OCI-LY3 (cell line): ENCODE measurements around the gene PSMC6.
A peak's percentile ranks its signal among the peaks of the same experiment; 100 is the strongest.

Source experiments
- H2AFZ ChIP-seq: fragments of 200-600, 300-600 bp; shearing (Covaris generic); 2 replicates; pipeline ENCODE4 v1.6.0; 2014; ENCODE audit warnings: antibody characterized with exemption, low read depth, low read length
- H3K27ac ChIP-seq: fragments of 200-600, 300-600 bp; sonication (generic); 2 replicates; pipeline ENCODE4 v1.5.1; 2014; ENCODE audit warnings: mild to moderate bottlenecking, low read length, moderate library complexity, mixed read lengths
- H3K27me3 ChIP-seq: fragments of 200-600, 300-600 bp; sonication (generic); 2 replicates; pipeline ENCODE4 v1.6.1; 2014; ENCODE audit warnings: low read depth, low read length, mixed read lengths
- H3K36me3 ChIP-seq: fragments of 200-600, 300-600 bp; sonication (generic); replicated peaks from 2 replicates; pipeline ENCODE3; 2014; ENCODE audit warnings: low read depth, low read length, mixed read lengths
- H3K4me1 ChIP-seq: fragments of 300-600, 200-600 bp; sonication (generic); 2 replicates; pipeline ENCODE4 v1.6.1; 2014; ENCODE audit warnings: low read length, mixed read lengths
- H3K4me2 ChIP-seq: fragments of 200-600, 300-600 bp; sonication (generic); 2 replicates; pipeline ENCODE4 v1.6.1; 2014; ENCODE audit warnings: low read length, mixed read lengths
- H3K4me3 ChIP-seq: fragments of 300-600, 200-600 bp; sonication (generic); 2 replicates; pipeline ENCODE4 v1.5.1; 2014; ENCODE audit warnings: antibody characterized with exemption, mild to moderate bottlenecking, low read length, moderate library complexity
- H3K79me2 ChIP-seq: fragments of 300-600, 200-600 bp; shearing (Covaris generic); 2 replicates; pipeline ENCODE4 v1.6.1; 2014; ENCODE audit warnings: mild to moderate bottlenecking, low read length, mixed read lengths
- H3K9ac ChIP-seq: fragments of 300-600, 200-600 bp; shearing (Covaris generic); 2 replicates; pipeline ENCODE4 v1.6.0; 2014; ENCODE audit warnings: mild to moderate bottlenecking, low read length, moderate library complexity
- H3K9me3 ChIP-seq: fragments of 200-600, 300-600 bp; shearing (Covaris generic); 2 replicates; pipeline ENCODE4 v1.6.1; 2014; ENCODE audit warnings: low read length, mixed read lengths; ENCODE audit not compliant: insufficient read depth
- H4K20me1 ChIP-seq: fragments of 200-600, 300-600 bp; sonication (generic); 2 replicates; pipeline ENCODE4 v1.6.1; 2016; ENCODE audit warnings: low read length, mixed read lengths; ENCODE audit not compliant: insufficient read depth
- CTCF ChIP-seq: fragments of 200-600, 300-600 bp; sonication (generic); IDR thresholded peaks from 2 replicates; pipeline ENCODE4 v1.5.1; 2014; ENCODE audit warnings: antibody characterized with exemption, low read length, low read depth
- EZH2phosphoT487 ChIP-seq: fragments of 200-600 bp; shearing (Covaris generic); IDR thresholded peaks from 2 replicates; pipeline ENCODE4 v1.6.1; 2018; ENCODE audit warnings: antibody characterized with exemption, mixed run types, low read depth

Gene PSMC6

GRCh38 chr14:52735921-52736489 lies 29.0 kb downstream of the PSMC6 start:
- no peak overlapping the region for H2AFZ ChIP-seq
- no peak overlapping the region for H3K9ac ChIP-seq
- TF ChIP-seq EZH2phosphoT487 (no peak), CTCF (no peak)
- H3K79me2 ChIP-seq, result peaks cover 9% of the 10 kb centered on the region
- H3K27me3 ChIP-seq, result no peaks in the 10 kb centered on the region
- H3K9me3 ChIP-seq, result no peaks in the 10 kb centered on the region
- H3K27ac ChIP-seq, result no peak overlapping the region
- no peak overlapping the region for H3K4me3 ChIP-seq
- H4K20me1 ChIP-seq, result no peaks in the 10 kb centered on the region
- peaks cover 11% of the 10 kb centered on the region for H3K36me3 ChIP-seq
- peaks cover 1% of the 10 kb centered on the region for H3K4me1 ChIP-seq
- no peak overlapping the region for H3K4me2 ChIP-seq

- Histone ChIP-seq H3K4me3 (no peak overlapping the region), H3K79me2 (peaks cover 7% of the 10 kb centered on the region), H3K4me2 (no peak overlapping the region), H3K9me3 (no peaks in the 10 kb centered on the region), H3K9ac (no peak overlapping the region), H3K4me1 (peaks cover 16% of the 10 kb centered on the region), H3K27ac (no peak overlapping the region), H3K27me3 (no peaks in the 10 kb centered on the region), H3K36me3 (peaks cover 11% of the 10 kb centered on the region), H4K20me1 (no peaks in the 10 kb centered on the region), H2AFZ (no peak overlapping the region)
- TF ChIP-seq EZH2phosphoT487, result no peak
- no peak for TF ChIP-seq CTCF
These were observed 31.4 kb downstream of the PSMC6 start for GRCh38 chr14:52738409-52738808.

DNA sequence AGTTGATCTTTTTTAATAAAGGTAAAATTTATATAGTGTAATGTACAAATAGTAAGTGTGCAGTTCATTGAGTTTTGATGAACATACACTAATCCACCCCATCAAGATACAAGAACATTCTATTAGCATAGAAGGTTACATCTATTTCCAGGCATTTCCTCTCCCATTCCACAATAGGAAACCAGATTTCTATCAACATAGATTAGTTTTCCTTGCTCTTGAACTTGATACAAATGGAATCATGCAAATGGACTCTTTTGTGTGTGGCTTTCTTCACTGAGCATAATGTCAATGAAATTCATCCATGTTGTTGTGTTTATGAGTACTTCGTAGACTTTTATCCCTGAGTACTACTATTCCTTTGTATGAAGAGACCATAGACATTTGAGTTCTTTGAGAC lies 33.8 kb downstream of the PSMC6 start:
- H3K9ac ChIP-seq, result no peak overlapping the region
- no peak overlapping the region for H3K4me2 ChIP-seq
- H3K79me2 ChIP-seq, result peaks cover 7% of the 10 kb centered on the region
- H2AFZ ChIP-seq, result no peak overlapping the region
- H3K36me3 ChIP-seq, result peaks cover 2% of the 10 kb centered on the region
- no peak for TF ChIP-seq EZH2phosphoT487
- no peak for TF ChIP-seq CTCF
- no peaks in the 10 kb centered on the region for H3K9me3 ChIP-seq
- H3K27me3 ChIP-seq, result no peaks in the 10 kb centered on the region
- H3K4me1 ChIP-seq, result peaks cover 16% of the 10 kb centered on the region
- no peak overlapping the region for H3K27ac ChIP-seq
- no peaks in the 10 kb centered on the region for H4K20me1 ChIP-seq
- H3K4me3 ChIP-seq, result no peak overlapping the region

DNA sequence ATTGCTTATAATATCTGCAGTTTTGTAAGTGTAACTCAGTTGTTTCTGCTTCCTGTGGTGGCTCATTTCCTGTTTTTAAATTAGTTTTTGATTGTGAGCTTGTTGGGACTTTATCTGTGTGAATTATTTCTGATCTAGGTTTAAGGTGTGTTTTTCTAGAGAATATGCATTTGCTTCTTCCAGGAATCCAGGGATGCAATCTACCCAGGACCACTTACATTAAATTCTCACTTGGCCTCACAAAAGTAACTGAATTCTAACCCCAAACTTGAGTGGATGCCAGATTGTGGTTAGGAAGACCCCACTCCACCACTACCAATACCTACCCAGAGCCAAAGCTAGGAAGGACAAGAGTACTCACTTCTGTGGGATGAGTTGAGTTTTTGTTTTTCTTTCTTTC lies 34.9 kb downstream of the PSMC6 start:
- Histone ChIP-seq H3K9ac (peak overlapping the region; percentile 28; the same call in 1 of the 2 replicates), H3K9me3 (no peaks in the 10 kb centered on the region), H3K4me2 (peak overlapping the region; percentile 62), H4K20me1 (no peaks in the 10 kb centered on the region), H3K79me2 (peaks cover 7% of the 10 kb centered on the region), H3K27ac (peak overlapping the region; percentile 59), H3K4me1 (peaks cover 16% of the 10 kb centered on the region), H3K27me3 (no peaks in the 10 kb centered on the region), H2AFZ (0 out of 2 replicates have a peak overlapping the region, but pooled peaks have one; percentile 6), H3K36me3 (peaks cover 2% of the 10 kb centered on the region), H3K4me3 (peak overlapping the region; percentile 33; the same call in 1 of the 2 replicates)
- TF ChIP-seq EZH2phosphoT487, result no peak
- no peak for TF ChIP-seq CTCF
